Omental fat pad (tissue), 4 donors: ENCODE data around the gene PDE7B. TPM values are rescaled to one million over a fixed set of nuclear protein-coding genes. Genes with fewer than 3 reads are reported as not detected.

Experiments used
- ATAC-seq: fragments of 150-250 bp; one replicate; pipeline ENCODE4 v1.9.1; 2016; ENCODE audit warnings: mild to moderate bottlenecking, moderate library complexity; ENCODE audit not compliant: low FRiP score
- DNase-seq: peaks from one replicate; pipeline ENCODE4 v3.0.0-alpha.2; 2019; ENCODE audit warnings: low spot score
- CTCF ChIP-seq, 3 donors: fragments of 450-650 bp; IDR thresholded peaks; one replicate each; pipeline ENCODE4 v1.5.1; 2016 to 2017; ENCODE audit warnings: antibody characterized with exemption in 3 of 3, mild to moderate bottlenecking in 3 of 3, moderate library complexity in 2 of 3
- total RNA-seq, 4 donors: library from RNA; depleted of rRNA; stranded (reverse); fragments of >200 nt; gene quantifications; one replicate each; pipeline ENCODE4 v1.1.0, GENCODE V29; 2016

Gene PDE7B
- total RNA-seq, 4 donors from 2014 or later = 7.3 to 15.0 (median 12.1) TPM

DNA sequence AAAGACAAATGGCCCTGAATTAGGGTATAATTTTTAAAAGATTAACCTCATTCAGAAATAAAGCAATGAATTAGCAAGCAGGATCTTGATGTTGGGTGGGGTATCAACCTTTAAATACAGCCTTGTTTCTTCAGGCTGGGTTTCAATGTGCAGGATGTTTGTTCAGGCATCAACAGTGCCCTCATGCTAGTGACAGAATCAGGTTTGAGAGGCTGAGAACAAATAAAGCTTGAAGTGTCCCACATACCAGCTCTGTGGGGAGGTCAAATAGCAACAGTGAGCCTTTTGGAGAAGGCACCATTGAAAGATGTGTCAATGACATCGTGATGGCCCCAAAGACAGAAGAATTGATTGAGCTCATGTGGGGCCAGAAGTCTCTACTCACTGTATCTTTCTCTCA is 330.4 kb downstream of the PDE7B start:
- ATAC-seq (no peak), DNase-seq (no peak)
- TF ChIP-seq CTCF (IDR thresholded peaks at IDR 0.05) = no peak

GRCh38 chr6:136184738-136185137 is 333.2 kb downstream of the PDE7B start:
- DNase-seq (no peak), ATAC-seq (no peak)
- TF ChIP-seq CTCF (IDR thresholded peaks at IDR 0.05) = no peak

DNA sequence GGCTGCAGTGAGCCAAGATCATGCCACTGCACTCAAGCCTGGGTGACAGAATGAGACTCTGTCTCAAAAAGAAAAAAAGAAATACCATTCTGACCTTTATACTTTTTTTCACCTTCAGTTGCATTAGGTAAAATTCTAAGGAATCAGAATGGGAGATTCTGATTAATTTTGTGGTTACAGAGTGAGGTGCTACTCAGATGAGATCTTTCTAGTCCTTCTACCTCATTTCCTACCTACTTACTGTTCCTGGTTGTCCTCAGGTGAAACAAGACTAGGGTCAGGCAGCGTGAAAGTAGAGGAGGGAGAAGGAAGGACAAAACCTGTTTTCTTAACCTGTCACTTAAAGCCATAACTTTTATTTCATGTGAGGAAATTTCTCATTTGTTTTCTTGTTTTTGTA is 334.9 kb downstream of the PDE7B start:
- ATAC-seq (no peak), DNase-seq (no peak)
- no peak for TF ChIP-seq CTCF (IDR thresholded peaks at IDR 0.05)

GRCh38 chr6:136188486-136188885 is 337.0 kb downstream of the PDE7B start:
- DNase-seq (no peak), ATAC-seq (no peak)
- TF ChIP-seq CTCF (IDR thresholded peaks at IDR 0.05) = no peak

- ATAC-seq (no peak), DNase-seq (no peak)
- no peak for TF ChIP-seq CTCF (IDR thresholded peaks at IDR 0.05)
These were observed 337.6 kb downstream of the PDE7B start for GRCh38 chr6:136189104-136189503.

GRCh38 chr6:136191606-136192312 is 340.3 kb downstream of the PDE7B start:
- no peak for ATAC-seq
- no peak for TF ChIP-seq CTCF (IDR thresholded peaks at IDR 0.05)
- no peak for DNase-seq

- no peak for DNase-seq
- no peak for ATAC-seq
- TF ChIP-seq CTCF (IDR thresholded peaks at IDR 0.05) = no peak
These were observed 341.4 kb downstream of the PDE7B start for GRCh38 chr6:136192902-136193301.
